HFFc6 (cell line): Measurements from ENCODE around the gene NLRX1. TPM values are rescaled to one million over a fixed set of nuclear protein-coding genes. Genes with fewer than 3 reads are reported as not detected.

ENCODE experiments used
- DNase-seq: peaks from one replicate; pipeline ENCODE4 v3.0.0-alpha.2; 2018
- H3K27ac Mint-ChIP-seq: 2 replicates; pipeline ENCODE4 v1.8.0; 2020; ENCODE audit warnings: mild to moderate bottlenecking, mixed read lengths
- H3K27me3 Mint-ChIP-seq: 2 replicates; pipeline ENCODE4 v1.8.0; 2021; ENCODE audit warnings: mild to moderate bottlenecking, moderate library complexity, mixed read lengths; ENCODE audit not compliant: insufficient read depth
- H3K36me3 Mint-ChIP-seq: 2 replicates; pipeline ENCODE4 v1.8.0; 2021; ENCODE audit warnings: low read depth, mixed read lengths
- H3K4me1 Mint-ChIP-seq: 2 replicates; pipeline ENCODE4 v1.8.0; 2020; ENCODE audit warnings: low read depth, mixed read lengths
- H3K4me3 Mint-ChIP-seq: 2 replicates; pipeline ENCODE4 v1.8.0; 2020; ENCODE audit warnings: mild to moderate bottlenecking, moderate library complexity, mixed read lengths
- H3K9me3 Mint-ChIP-seq: 2 replicates; pipeline ENCODE4 v1.8.0; 2020; ENCODE audit warnings: mild to moderate bottlenecking, mixed read lengths
- CTCF ChIP-seq: fragments of 200-600 bp; sonication (generic); IDR thresholded peaks from 2 replicates; pipeline ENCODE4 v1.5.0; 2021; ENCODE audit warnings: antibody characterized with exemption, mild to moderate bottlenecking
- total RNA-seq, 6 experiments: library from RNA; stranded (reverse); fragmentation: NEBNext Ultra II Directional; extraction: Animal tissue kit (Norgen Biotek cat#: 25700); gene quantifications; 2 replicates in 1 of 6; 3 replicates in 5 of 6; pipeline ENCODE4 v1.2.3, GENCODE V29; 2021

The NLRX1 gene
- total RNA-seq, 6 experiments from 2014 or later, result 11.8 to 14.5 (median 12.9) TPM

- no peaks in the 10 kb centered on the region for H3K9me3 Mint-ChIP-seq
- no peaks in the 10 kb centered on the region for H3K36me3 Mint-ChIP-seq
- no peak for DNase-seq
- no peak overlapping the region for H3K4me3 Mint-ChIP-seq
- TF ChIP-seq CTCF, result no peak
- no peak overlapping the region for H3K27ac Mint-ChIP-seq
- no peaks in the 10 kb centered on the region for H3K4me1 Mint-ChIP-seq
- H3K27me3 Mint-ChIP-seq, result peaks cover 56% of the 10 kb centered on the region
Observed at GRCh38 chr11:119152043-119152442, 16.5 kb upstream of the NLRX1 start.

- no peak overlapping the region for H3K4me3 Mint-ChIP-seq
- no peaks in the 10 kb centered on the region for H3K4me1 Mint-ChIP-seq
- H3K36me3 Mint-ChIP-seq, result no peaks in the 10 kb centered on the region
- H3K27me3 Mint-ChIP-seq, result peaks cover 52% of the 10 kb centered on the region
- no peak for DNase-seq
- no peaks in the 10 kb centered on the region for H3K9me3 Mint-ChIP-seq
- no peak overlapping the region for H3K27ac Mint-ChIP-seq
- no peak for TF ChIP-seq CTCF
Observed at GRCh38 chr11:119152604-119153003, 15.9 kb upstream of the NLRX1 start.

- Mint-ChIP-seq H3K27me3 (peaks cover 46% of the 10 kb centered on the region), H3K4me3 (no peak overlapping the region), H3K27ac (no peak overlapping the region), H3K4me1 (no peaks in the 10 kb centered on the region), H3K36me3 (no peaks in the 10 kb centered on the region), H3K9me3 (no peaks in the 10 kb centered on the region)
- no peak for DNase-seq
- peak; percentile 44 for TF ChIP-seq CTCF
Observed at GRCh38 chr11:119153049-119153818, 15.3 kb upstream of the NLRX1 start.

- Mint-ChIP-seq H3K4me1 (no peaks in the 10 kb centered on the region), H3K27ac (no peak overlapping the region), H3K36me3 (no peaks in the 10 kb centered on the region), H3K9me3 (no peaks in the 10 kb centered on the region), H3K4me3 (no peak overlapping the region), H3K27me3 (peaks cover 52% of the 10 kb centered on the region)
- DNase-seq, result no peak
- no peak for TF ChIP-seq CTCF
Observed at GRCh38 chr11:119154178-119154577, 14.3 kb upstream of the NLRX1 start.

GRCh38 chr11:119155733-119156492, 12.6 kb upstream of the NLRX1 start:
- no peak for DNase-seq
- Mint-ChIP-seq H3K27me3 (peaks cover 47% of the 10 kb centered on the region), H3K36me3 (no peaks in the 10 kb centered on the region), H3K4me3 (no peak overlapping the region), H3K27ac (no peak overlapping the region), H3K9me3 (no peaks in the 10 kb centered on the region), H3K4me1 (no peaks in the 10 kb centered on the region)
- peak; percentile 64 for TF ChIP-seq CTCF
